ENCODE data around the gene ANKRD45. TPM values are rescaled to one million over a fixed set of nuclear protein-coding genes. Genes with fewer than 3 reads are reported as not detected.
"Not testable (repeated sequence)": the region's sequence is repeated elsewhere in the genome, so short reads cannot be mapped to it uniquely, and the experiment has no call there.

ANKRD45 gene
- total and polyA plus RNA-seq, 7 donors = 0.05 TPM; not detected in 6

DNA sequence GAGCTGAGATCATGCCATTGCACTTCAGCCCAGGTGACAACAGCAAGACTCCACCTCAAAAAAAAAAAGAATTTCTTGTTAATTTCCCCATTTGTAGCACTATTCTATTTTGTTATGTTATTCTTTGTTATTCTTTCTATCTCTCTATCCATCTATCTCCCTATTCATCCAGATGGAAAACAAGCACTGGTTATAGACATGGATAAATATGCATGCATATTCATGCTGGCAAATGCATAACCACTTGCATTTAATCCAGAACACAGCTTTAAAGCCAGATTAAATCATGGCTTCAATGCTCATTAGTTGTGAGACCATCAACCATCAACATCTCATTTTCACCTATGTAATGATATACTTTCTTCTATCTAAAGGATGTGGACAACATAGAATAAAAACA lies 23.6 kb upstream of the ANKRD45 start:
- H3K36me3 ChIP-seq (ENCODE audit: insufficient read depth in 1 of 2, low read depth in 1 of 2) = no peaks in the 10 kb centered on the region
- no peaks in the 10 kb centered on the region for H3K9me3 ChIP-seq
- no peaks in the 10 kb centered on the region for H3K27me3 ChIP-seq (ENCODE audit: insufficient read depth in 3 of 3, low read length in 2 of 3)
- no peaks in the 10 kb centered on the region for H3K4me1 ChIP-seq
- DNase-seq = no peak
- no peak overlapping the region for H3K4me3 ChIP-seq
- no peak overlapping the region for H3K27ac ChIP-seq
- no peak for TF ChIP-seq CTCF (IDR thresholded peaks at IDR 0.05)
- intact Hi-C loops (cut with DNase I) = no loop called here
- ATAC-seq = no peak

GRCh38 chr1:173688300-173688699 lies 18.6 kb upstream of the ANKRD45 start:
- 77 to 89% (median 86%) methylated on average over 2 of the region's 2 CpGs for WGBS, 3 donors
- H3K4me1 ChIP-seq = no peaks in the 10 kb centered on the region
- no peaks in the 10 kb centered on the region for H3K27me3 ChIP-seq (ENCODE audit: insufficient read depth in 3 of 3, low read length in 2 of 3)
- H3K27ac ChIP-seq = no peak overlapping the region
- ATAC-seq = no peak
- no peaks in the 10 kb centered on the region for H3K9me3 ChIP-seq
- no peak for TF ChIP-seq CTCF (IDR thresholded peaks at IDR 0.05)
- H3K36me3 ChIP-seq (ENCODE audit: insufficient read depth in 1 of 2, low read depth in 1 of 2) = no peaks in the 10 kb centered on the region
- no peak overlapping the region for H3K4me3 ChIP-seq
- intact Hi-C loops (cut with DNase I) = no loop called here
- DNase-seq = no peak

- intact Hi-C loops (cut with DNase I); H3K4me3 ChIP-seq; H3K36me3 ChIP-seq (ENCODE audit: insufficient read depth in 1 of 2, low read depth in 1 of 2); H3K27ac ChIP-seq; H3K9me3 ChIP-seq; DNase-seq; ATAC-seq; H3K4me1 ChIP-seq; H3K27me3 ChIP-seq (ENCODE audit: insufficient read depth in 3 of 3, low read length in 2 of 3): not testable (repeated sequence)
- 69 to 71% (median 70%) methylated on average over 3 of the region's 3 CpGs for WGBS, 3 donors
These were observed 15.5 kb upstream of the ANKRD45 start for GRCh38 chr1:173685121-173685520.

- H3K4me1 ChIP-seq; H3K36me3 ChIP-seq (ENCODE audit: insufficient read depth in 1 of 2, low read depth in 1 of 2); H3K4me3 ChIP-seq; H3K27me3 ChIP-seq (ENCODE audit: insufficient read depth in 3 of 3, low read length in 2 of 3); intact Hi-C loops (cut with DNase I); DNase-seq; ATAC-seq; H3K27ac ChIP-seq; H3K9me3 ChIP-seq: not testable (repeated sequence)
- WGBS, 3 donors = 83 to 90% (median 86%) methylated on average over 4 of the region's 4 CpGs
These were observed 14.2 kb upstream of the ANKRD45 start for GRCh38 chr1:173683838-173684237.

- H3K9me3 ChIP-seq = no peaks in the 10 kb centered on the region
- TF ChIP-seq CTCF (IDR thresholded peaks at IDR 0.05) = no peak
- no peak overlapping the region for H3K4me3 ChIP-seq
- H3K27me3 ChIP-seq (ENCODE audit: insufficient read depth in 3 of 3, low read length in 2 of 3) = no peaks in the 10 kb centered on the region
- H3K4me1 ChIP-seq = no peaks in the 10 kb centered on the region
- no peak for DNase-seq
- ATAC-seq = no peak
- no peaks in the 10 kb centered on the region for H3K36me3 ChIP-seq (ENCODE audit: insufficient read depth in 1 of 2, low read depth in 1 of 2)
- intact Hi-C loops (cut with DNase I) = no loop called here
- no peak overlapping the region for H3K27ac ChIP-seq
These were observed 12.5 kb upstream of the ANKRD45 start for GRCh38 chr1:173682184-173682583.

DNA sequence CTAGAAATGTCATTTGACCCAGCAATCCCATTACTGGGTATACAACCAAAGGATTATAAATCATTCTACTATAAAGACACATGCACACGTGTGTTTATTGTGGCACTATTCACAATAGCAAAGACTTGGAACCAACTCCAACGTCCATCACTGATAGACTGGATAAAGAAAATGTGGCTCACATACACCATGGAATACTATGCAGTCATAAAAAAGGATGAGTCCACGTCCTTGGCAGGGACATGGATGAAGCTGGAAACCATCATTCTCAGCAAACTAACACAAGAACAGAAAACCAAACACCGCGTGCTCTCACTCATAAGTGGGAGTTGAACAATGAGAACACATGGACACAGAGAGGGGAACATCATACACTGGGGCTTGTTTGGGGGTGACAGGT lies 10.5 kb upstream of the ANKRD45 start:
- H3K27me3 ChIP-seq (ENCODE audit: insufficient read depth in 3 of 3, low read length in 2 of 3); ATAC-seq; H3K36me3 ChIP-seq (ENCODE audit: insufficient read depth in 1 of 2, low read depth in 1 of 2); H3K4me1 ChIP-seq; H3K4me3 ChIP-seq; DNase-seq; H3K9me3 ChIP-seq; intact Hi-C loops (cut with DNase I); H3K27ac ChIP-seq: not testable (repeated sequence)
- WGBS, 3 donors = 80 to 86% (median 82%) methylated on average over 5 of the region's 5 CpGs

GRCh38 chr1:173674496-173674895 lies 4.8 kb upstream of the ANKRD45 start:
- H3K4me1 ChIP-seq; H3K27ac ChIP-seq; intact Hi-C loops (cut with DNase I); ATAC-seq; H3K36me3 ChIP-seq (ENCODE audit: insufficient read depth in 1 of 2, low read depth in 1 of 2); H3K27me3 ChIP-seq (ENCODE audit: insufficient read depth in 3 of 3, low read length in 2 of 3); H3K4me3 ChIP-seq; DNase-seq; H3K9me3 ChIP-seq: not testable (repeated sequence)
- 72 to 78% (median 73%) methylated on average over 2 of the region's 2 CpGs for WGBS, 3 donors

Data from psoas muscle (tissue), 8 donors.